Pancreas (tissue), 10 donors: Measurements from ENCODE around the gene KRT5. TPM values are rescaled to one million over a fixed set of nuclear protein-coding genes. Genes with fewer than 3 reads are reported as not detected.
A peak's percentile ranks its signal among the peaks of the same experiment; 100 is the strongest.

Experiments used
- ATAC-seq, 4 donors: fragments of 200-7000 bp; cut with Tn5 transposase; one replicate each; pipeline versions ENCODE4 v1.8.0 to v1.9.1; 2020; ENCODE audit warnings: mild to moderate bottlenecking in 4 of 4, moderate library complexity in 4 of 4
- DNase-seq, 6 donors: peaks; one replicate each; pipeline ENCODE4 v3.0.0-alpha.2; 2020
- FAIRE-seq: peaks from 2 replicates; lab custom pipeline; 2012; peaks lifted over from hg19 to GRCh38; lab: Jason Lieb, UNC
- H3K27ac ChIP-seq, 4 donors: fragments of 200-600 bp; sonication (generic); 1 replicate in 3 of 4; 2 replicates in 1 of 4; pipeline versions ENCODE4 v1.5.0 to v1.8.0; 2020
- H3K27me3 ChIP-seq, 4 donors: fragments of 200-600 bp; one replicate each; pipeline ENCODE4 v1.8.0; 2021
- H3K36me3 ChIP-seq, 3 donors: fragments of 200-600 bp; sonication (generic) in 1 of 3; one replicate each; pipeline versions ENCODE4 v1.5.0 to v1.8.0; 2020 to 2021
- H3K4me1 ChIP-seq, 3 donors: fragments of 200-600 bp; one replicate each; pipeline ENCODE4 v1.8.0; 2021
- H3K4me3 ChIP-seq, 4 donors: fragments of 200-600 bp; sonication (generic) in 2 of 4; one replicate each; pipeline versions ENCODE4 v1.5.0 to v1.8.0; 2020 to 2021
- H3K9me3 ChIP-seq, 4 donors: fragments of 200-600 bp; one replicate each; pipeline ENCODE4 v1.8.0; 2021
- CTCF ChIP-seq, 4 donors: fragments of 200-600 bp; sonication (generic) in 3 of 4; IDR thresholded peaks; one replicate each; pipeline versions ENCODE4 v1.5.0 to v1.8.0; 2021; ENCODE audit warnings: antibody characterized with exemption in 4 of 4
- WGBS, 2 donors: extraction: QIAGEN DNeasy Blood & Tissue Kit; methylation state at CpG; one replicate each; pipeline ENCODE4 v1.1.7; 2013; 5-methylcytosine and 5-hydroxymethylcytosine counted together
- intact Hi-C, 3 donors: fragments of 100-400 bp; cut with DNase I; formaldehyde crosslinking; loops; one replicate each; pipeline versions ENCODE4 v1.11.1 to v1.14.2; 2022
- polyA plus RNA-seq, 2 donors: library from polyadenylated mRNA; stranded (reverse); fragments of 200-250 nt; gene quantifications; one replicate each; pipeline ENCODE4 v1.2.3, GENCODE V29; 2013
- total RNA-seq, 6 donors: library from RNA; stranded (reverse); fragmentation: NEBNext Ultra II Directional in 4 of 6; extraction: Animal tissue kit (Norgen Biotek cat#: 25700) in 4 of 6; gene quantifications; one replicate each; pipeline versions ENCODE4 v1.2.1 to v1.2.4, GENCODE V29; 2021 to 2023
- donor health status: healthy with polysubstance abuse.
- donor health status: DM: no; HTN: no; CAD: no; lungs with moderate emphysema.
- donor health status: DM: no; HTN: no; CAD: no.
- donor health status: control.
- donor health status: control.
- donor health status: Bipolar disorder and iron deficiency.
- donor health status: DM: yes; HTN: yes; CAD: no.
- donor health status: DM: no; HTN: no; CAD: no.
- donor health status: DM: no; HTN: no; CAD: no.
- donor health status: DM: yes; HTN: yes; CAD: no.

Gene KRT5
- total and polyA plus RNA-seq, 8 donors: 0.51 to 5.8 (median 1.5) TPM

- intact Hi-C loops: no loop called here
- no peaks in the 10 kb centered on the region for H3K9me3 ChIP-seq
- H3K4me1 ChIP-seq: peaks cover 9 to 14% (median 9%) of the 10 kb centered on the region in 3 donors
- ATAC-seq: peak; percentile 15 to 73 (median 59)
- WGBS, 2 donors: 56 to 58% methylated on average over 10 of the region's 10 CpGs
- peak overlapping the region; percentile 37 to 70 (median 52) for H3K27ac ChIP-seq
- no peak for TF ChIP-seq CTCF (IDR thresholded peaks at IDR 0.05)
- no peaks in the 10 kb centered on the region for H3K27me3 ChIP-seq
- peak in 5 of 6 donors; percentile 38 to 81 (median 56) for DNase-seq
- no peak overlapping the region for H3K4me3 ChIP-seq
- FAIRE-seq: no peak
- H3K36me3 ChIP-seq: no peaks in the 10 kb centered on the region
These were observed 2.3 kb upstream of the KRT5 start for GRCh38 chr12:52522346-52523011.

- 81 to 83% methylated on average over 10 of the region's 10 CpGs for WGBS, 2 donors
- Histone ChIP-seq H3K9me3 (no peaks in the 10 kb centered on the region), H3K36me3 (no peaks in the 10 kb centered on the region), H3K27me3 (no peaks in the 10 kb centered on the region), H3K4me1 (peaks cover 9 to 14% (median 9%) of the 10 kb centered on the region in 3 donors), H3K4me3 (no peak overlapping the region), H3K27ac (peak overlapping the region; percentile 43 to 70 (median 54))
- FAIRE-seq (no peak), DNase-seq (peak in 1 of 6 donors; percentile 10), ATAC-seq (no peak)
- intact Hi-C loops: no loop called here
- no peak for TF ChIP-seq CTCF (IDR thresholded peaks at IDR 0.05)
These were observed 1.5 kb upstream of the KRT5 start for GRCh38 chr12:52521568-52522266.

GRCh38 chr12:52521175-52521567, 977 bp upstream of the KRT5 start:
- H3K36me3 ChIP-seq: no peaks in the 10 kb centered on the region
- H3K27ac ChIP-seq: peak overlapping the region; percentile 43 to 70 (median 54)
- no peak for FAIRE-seq
- peaks cover 9 to 14% (median 9%) of the 10 kb centered on the region in 3 donors for H3K4me1 ChIP-seq
- 32 to 39% methylated on average over 10 of the region's 10 CpGs for WGBS, 2 donors
- intact Hi-C loops: no loop called here
- H3K27me3 ChIP-seq: no peaks in the 10 kb centered on the region
- no peaks in the 10 kb centered on the region for H3K9me3 ChIP-seq
- DNase-seq: peak in 3 of 6 donors; percentile 52 to 70 (median 60)
- TF ChIP-seq CTCF (IDR thresholded peaks at IDR 0.05): no peak
- peak; percentile 84 to 89 (median 87) for ATAC-seq
- no peak overlapping the region for H3K4me3 ChIP-seq

- intact Hi-C loops: no loop called here
- Histone ChIP-seq H3K4me3 (no peak overlapping the region), H3K27ac (no peak overlapping the region), H3K27me3 (no peaks in the 10 kb centered on the region), H3K9me3 (no peaks in the 10 kb centered on the region), H3K36me3 (no peaks in the 10 kb centered on the region), H3K4me1 (peaks cover 9 to 14% (median 9%) of the 10 kb centered on the region in 3 donors)
- 87 to 89% methylated on average over 3 of the region's 3 CpGs for WGBS, 2 donors
- DNase-seq (no peak), FAIRE-seq (no peak), ATAC-seq (no peak)
- TF ChIP-seq CTCF (IDR thresholded peaks at IDR 0.05): no peak
These were observed 849 bp downstream of the KRT5 start for GRCh38 chr12:52519387-52519703.
